ENCODE results near the gene ELK1. TPM values are rescaled to one million over a fixed set of nuclear protein-coding genes. Genes with fewer than 3 reads are reported as not detected.
"Not testable (repeated sequence)": the region's sequence is repeated elsewhere in the genome, so short reads cannot be mapped to it uniquely, and the experiment has no call there.

ELK1 gene
- total RNA-seq, 2 experiments from 2014 or later: 65.4 to 67.5 TPM

- H3K36me3 Mint-ChIP-seq: no peaks in the 10 kb centered on the region
- peaks cover 5% of the 10 kb centered on the region for H3K27me3 Mint-ChIP-seq
- H3K9me3 Mint-ChIP-seq: no peaks in the 10 kb centered on the region
- H3K4me1 Mint-ChIP-seq: peaks cover 3% of the 10 kb centered on the region
- no peak for DNase-seq
- H3K4me3 Mint-ChIP-seq: no peak overlapping the region
- H3K27ac Mint-ChIP-seq: no peak overlapping the region
Observed at GRCh38 chrX:47608130-47608810, 42.1 kb downstream of the ELK1 start.

- Mint-ChIP-seq H3K27ac (no peak overlapping the region), H3K4me1 (peaks cover 3% of the 10 kb centered on the region), H3K36me3 (no peaks in the 10 kb centered on the region)
Observed at GRCh38 chrX:47607091-47607490, 43.3 kb downstream of the ELK1 start.

GRCh38 chrX:47605024-47605423 is 45.3 kb downstream of the ELK1 start:
- Mint-ChIP-seq H3K27ac (no peak overlapping the region), H3K4me3 (no peak overlapping the region)

More at GRCh38 chrX:47607091-47607490, 43.3 kb downstream of the ELK1 start:
- Mint-ChIP-seq H3K27me3 (peaks cover 5% of the 10 kb centered on the region), H3K4me3 (no peak overlapping the region), H3K9me3 (no peaks in the 10 kb centered on the region)
- no peak for DNase-seq

GRCh38 chrX:47603125-47603524 is 47.2 kb downstream of the ELK1 start:
- H3K9me3 Mint-ChIP-seq, H3K36me3 Mint-ChIP-seq, H3K27me3 Mint-ChIP-seq, H3K4me3 Mint-ChIP-seq, DNase-seq, H3K4me1 Mint-ChIP-seq, H3K27ac Mint-ChIP-seq: not testable (repeated sequence)

More at GRCh38 chrX:47605024-47605423, 45.3 kb downstream of the ELK1 start:
- H3K27me3 Mint-ChIP-seq: peaks cover 5% of the 10 kb centered on the region
- H3K36me3 Mint-ChIP-seq: no peaks in the 10 kb centered on the region
- no peaks in the 10 kb centered on the region for H3K9me3 Mint-ChIP-seq
- no peak for DNase-seq
- H3K4me1 Mint-ChIP-seq: peaks cover 3% of the 10 kb centered on the region

GRCh38 chrX:47597222-47597621 is 53.1 kb downstream of the ELK1 start:
- Mint-ChIP-seq H3K27ac (no peak overlapping the region), H3K4me1 (peaks cover 2% of the 10 kb centered on the region), H3K9me3 (peaks cover 8% of the 10 kb centered on the region), H3K36me3 (peaks cover 8% of the 10 kb centered on the region), H3K27me3 (no peaks in the 10 kb centered on the region), H3K4me3 (no peak overlapping the region)
- DNase-seq: no peak

GRCh38 chrX:47596256-47596655 is 54.1 kb downstream of the ELK1 start:
- H3K27me3 Mint-ChIP-seq: no peaks in the 10 kb centered on the region
- H3K27ac Mint-ChIP-seq: no peak overlapping the region
- peaks cover 2% of the 10 kb centered on the region for H3K4me1 Mint-ChIP-seq
- H3K36me3 Mint-ChIP-seq: peaks cover 8% of the 10 kb centered on the region
- H3K4me3 Mint-ChIP-seq: no peak overlapping the region
- peaks cover 8% of the 10 kb centered on the region for H3K9me3 Mint-ChIP-seq
- no peak for DNase-seq

- H3K27ac Mint-ChIP-seq: peak overlapping the region; percentile 12
- peaks cover 8% of the 10 kb centered on the region for H3K9me3 Mint-ChIP-seq
- no peak overlapping the region for H3K4me3 Mint-ChIP-seq
- DNase-seq: no peak
- no peaks in the 10 kb centered on the region for H3K27me3 Mint-ChIP-seq
- peaks cover 8% of the 10 kb centered on the region for H3K36me3 Mint-ChIP-seq
- H3K4me1 Mint-ChIP-seq: peaks cover 2% of the 10 kb centered on the region
Observed at GRCh38 chrX:47595716-47596251, 54.6 kb downstream of the ELK1 start.

GRCh38 chrX:47593522-47593921 is 56.8 kb downstream of the ELK1 start:
- no peak overlapping the region for H3K27ac Mint-ChIP-seq
- peaks cover 2% of the 10 kb centered on the region for H3K4me1 Mint-ChIP-seq
- no peak overlapping the region for H3K4me3 Mint-ChIP-seq
- H3K36me3 Mint-ChIP-seq: peaks cover 8% of the 10 kb centered on the region
- no peaks in the 10 kb centered on the region for H3K27me3 Mint-ChIP-seq
- no peak for DNase-seq
- H3K9me3 Mint-ChIP-seq: peaks cover 8% of the 10 kb centered on the region

GRCh38 chrX:47590984-47591383 is 59.4 kb downstream of the ELK1 start:
- no peak overlapping the region for H3K4me3 Mint-ChIP-seq
- peaks cover 5% of the 10 kb centered on the region for H3K4me1 Mint-ChIP-seq
- H3K36me3 Mint-ChIP-seq: no peaks in the 10 kb centered on the region
- no peak for DNase-seq
- H3K27ac Mint-ChIP-seq: no peak overlapping the region
- no peaks in the 10 kb centered on the region for H3K27me3 Mint-ChIP-seq
- H3K9me3 Mint-ChIP-seq: no peaks in the 10 kb centered on the region

- H3K36me3 Mint-ChIP-seq: no peaks in the 10 kb centered on the region
- no peak overlapping the region for H3K4me3 Mint-ChIP-seq
- no peak overlapping the region for H3K27ac Mint-ChIP-seq
- H3K4me1 Mint-ChIP-seq: peaks cover 12% of the 10 kb centered on the region
- no peak for DNase-seq
- H3K9me3 Mint-ChIP-seq: no peaks in the 10 kb centered on the region
- H3K27me3 Mint-ChIP-seq: no peaks in the 10 kb centered on the region
Observed at GRCh38 chrX:47587906-47588735, 62.2 kb downstream of the ELK1 start.

- Mint-ChIP-seq H3K4me1 (peaks cover 15% of the 10 kb centered on the region), H3K27ac (no peak overlapping the region), H3K36me3 (no peaks in the 10 kb centered on the region), H3K4me3 (no peak overlapping the region), H3K9me3 (no peaks in the 10 kb centered on the region), H3K27me3 (no peaks in the 10 kb centered on the region)
- DNase-seq: no peak
Observed at GRCh38 chrX:47587091-47587891, 63.1 kb downstream of the ELK1 start.

GRCh38 chrX:47586043-47586787 is 64.1 kb downstream of the ELK1 start:
- H3K27me3 Mint-ChIP-seq: no peaks in the 10 kb centered on the region
- no peaks in the 10 kb centered on the region for H3K36me3 Mint-ChIP-seq
- no peak overlapping the region for H3K4me3 Mint-ChIP-seq
- no peak overlapping the region for H3K27ac Mint-ChIP-seq
- no peaks in the 10 kb centered on the region for H3K9me3 Mint-ChIP-seq
- peaks cover 22% of the 10 kb centered on the region for H3K4me1 Mint-ChIP-seq
- no peak for DNase-seq

Measured in activated naive CD8-positive, alpha-beta T cell treated with anti-CD3 and anti-CD28 coated beads for 36 hours (primary cell).